Adipose tissue (tissue), 3 donors: ENCODE data around the gene TRIM38. TPM values are rescaled to one million over a fixed set of nuclear protein-coding genes. Genes with fewer than 3 reads are reported as not detected.

ENCODE experiments used
- H3K27ac ChIP-seq: one replicate; pipeline ENCODE4 v1.5.1; 2013; ENCODE audit warnings: low read depth, low read length
- WGBS, 3 donors: extraction: QIAGEN DNeasy Blood & Tissue Kit; methylation state at CpG; one replicate each; pipeline ENCODE4 v1.1.7; 2013; 5-methylcytosine and 5-hydroxymethylcytosine counted together
- polyA plus RNA-seq, 3 donors: library from polyadenylated mRNA; stranded (reverse); fragments of 200-250 nt; gene quantifications; one replicate each; pipeline ENCODE4 v1.2.3, GENCODE V29; 2013
- donor health status: healthy with polysubstance abuse.
- donor health status: Bipolar disorder and iron deficiency.
- donor health status: healthy.

Gene TRIM38
- polyA plus RNA-seq, 3 donors, result 1.5 to 9.6 (median 3.2) TPM

DNA sequence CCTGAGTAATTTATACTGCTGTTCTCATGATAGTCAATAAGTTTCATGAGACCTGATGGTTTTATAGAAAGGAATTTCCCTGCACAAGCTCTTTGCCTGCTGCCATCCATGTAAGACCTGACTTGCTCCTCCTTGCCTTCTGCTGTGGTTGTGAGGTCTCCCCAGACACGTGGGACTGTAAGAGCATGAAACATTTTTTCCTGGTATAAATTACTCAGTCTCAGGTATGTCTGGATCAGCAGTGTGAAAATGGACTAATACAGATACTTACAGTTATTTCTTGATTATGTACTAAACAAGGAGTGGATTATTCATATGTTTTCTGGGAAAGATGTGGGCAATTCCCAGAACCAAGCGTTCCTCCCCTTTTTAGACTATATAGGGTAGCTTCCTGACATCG, 1.9 kb upstream of the TRIM38 start:
- 89 to 93% (median 90%) methylated on average over 3 of the region's 3 CpGs for WGBS, 3 donors
- H3K27ac ChIP-seq, result no peak overlapping the region

DNA sequence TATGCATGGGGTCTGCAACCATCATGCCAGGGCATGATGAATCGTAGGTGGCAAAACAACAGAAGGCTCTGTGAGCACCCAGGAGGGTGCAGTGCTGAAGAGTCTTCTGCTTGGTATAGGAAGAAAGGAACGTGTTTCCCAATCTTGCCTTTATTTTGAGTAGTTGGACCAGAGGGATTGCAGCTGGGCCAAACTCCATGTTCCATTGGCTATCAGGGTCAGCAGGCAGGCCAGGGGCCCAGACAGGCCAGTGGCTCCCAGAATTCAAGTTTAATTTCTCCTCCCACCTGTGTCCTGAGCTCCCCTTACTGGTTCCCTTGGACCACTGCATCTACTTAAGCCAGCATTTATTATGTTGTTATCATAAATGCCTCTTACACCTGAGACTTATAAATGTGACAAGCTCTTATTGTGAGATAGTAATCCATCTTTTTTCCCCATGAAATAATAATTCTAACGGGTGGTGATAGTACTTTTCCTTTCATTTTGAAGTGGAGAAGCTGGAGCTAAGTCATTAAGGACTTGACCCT, 918 bp upstream of the TRIM38 start:
- no peak overlapping the region for H3K27ac ChIP-seq
- 52 to 75% (median 60%) methylated on average over 3 of the region's 3 CpGs for WGBS, 3 donors

DNA sequence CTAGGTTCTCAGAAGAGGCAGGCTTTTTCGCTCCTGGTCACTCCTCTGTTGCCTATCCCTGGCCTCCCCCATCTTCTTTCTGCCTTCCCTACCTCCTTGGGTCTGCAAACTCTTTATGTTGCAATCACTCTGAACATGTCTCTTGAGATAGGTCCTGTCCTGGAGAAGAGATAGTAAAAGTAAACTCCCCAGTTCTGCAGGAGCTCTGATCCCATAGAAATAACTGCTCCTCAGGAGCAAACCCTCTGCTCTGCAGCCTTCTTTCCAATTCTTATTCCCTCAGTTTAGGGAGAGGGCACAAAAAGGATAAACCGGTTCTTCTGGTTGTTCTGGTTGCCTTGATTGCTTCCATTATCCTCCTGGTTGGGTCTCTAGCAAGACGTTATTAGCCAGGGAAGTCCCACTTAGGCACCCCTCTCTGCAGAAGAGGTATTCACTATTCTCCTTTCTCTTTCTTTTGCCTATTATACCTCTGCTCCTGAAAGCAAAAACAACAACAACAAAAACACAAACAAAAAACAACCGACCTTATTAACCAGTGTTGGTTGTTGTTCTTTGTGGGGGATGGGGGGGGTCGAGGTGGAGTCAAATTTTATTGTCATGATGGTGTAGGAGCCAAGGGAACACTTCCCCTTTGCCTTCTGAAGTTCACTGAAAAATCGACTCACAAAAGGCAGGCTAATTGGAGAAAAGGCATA, 973 bp downstream of the TRIM38 start:
- peak overlapping the region; percentile 8 for H3K27ac ChIP-seq
- 4 to 10% (median 9%) methylated on average over 6 of the region's 6 CpGs for WGBS, 3 donors

DNA sequence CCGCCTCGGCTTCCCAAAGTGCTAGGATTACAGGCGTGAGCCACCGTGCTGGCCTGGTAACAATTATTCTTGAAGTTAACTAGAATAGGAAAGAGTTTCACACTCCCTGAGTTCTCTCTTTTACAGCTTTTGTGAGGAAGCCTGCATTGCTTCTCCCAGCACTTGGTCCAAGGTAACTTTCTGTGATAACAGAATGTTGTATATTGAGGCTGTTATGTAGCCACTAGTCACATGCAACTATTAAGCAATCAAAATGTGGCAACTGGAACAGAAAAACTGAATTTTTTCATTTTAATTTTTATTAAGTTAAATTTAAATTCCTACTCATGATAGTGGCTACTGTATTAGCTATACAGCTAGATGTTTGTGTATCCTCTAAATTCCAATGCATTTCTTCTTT, 2.5 kb downstream of the TRIM38 start:
- 67 to 97% (median 77%) methylated on average over 4 of the region's 4 CpGs for WGBS, 3 donors
- H3K27ac ChIP-seq, result no peak overlapping the region

DNA sequence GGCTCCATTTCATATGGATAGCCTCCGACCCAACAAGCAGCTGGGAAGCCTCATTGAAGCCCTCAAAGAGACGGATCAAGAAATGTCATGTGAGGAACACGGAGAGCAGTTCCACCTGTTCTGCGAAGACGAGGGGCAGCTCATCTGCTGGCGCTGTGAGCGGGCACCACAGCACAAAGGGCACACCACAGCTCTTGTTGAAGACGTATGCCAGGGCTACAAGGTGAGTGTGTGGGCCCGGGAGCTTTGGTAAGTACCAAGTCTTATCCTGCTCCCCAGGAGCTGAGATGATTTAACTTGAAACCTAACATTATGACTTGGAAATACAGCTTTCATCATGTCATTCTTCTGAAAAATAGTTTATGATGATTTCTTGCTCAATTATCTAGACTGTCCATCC, 4.1 kb downstream of the TRIM38 start:
- H3K27ac ChIP-seq, result no peak overlapping the region
- 96 to 97% (median 96%) methylated on average over 9 of the region's 9 CpGs for WGBS, 3 donors

DNA sequence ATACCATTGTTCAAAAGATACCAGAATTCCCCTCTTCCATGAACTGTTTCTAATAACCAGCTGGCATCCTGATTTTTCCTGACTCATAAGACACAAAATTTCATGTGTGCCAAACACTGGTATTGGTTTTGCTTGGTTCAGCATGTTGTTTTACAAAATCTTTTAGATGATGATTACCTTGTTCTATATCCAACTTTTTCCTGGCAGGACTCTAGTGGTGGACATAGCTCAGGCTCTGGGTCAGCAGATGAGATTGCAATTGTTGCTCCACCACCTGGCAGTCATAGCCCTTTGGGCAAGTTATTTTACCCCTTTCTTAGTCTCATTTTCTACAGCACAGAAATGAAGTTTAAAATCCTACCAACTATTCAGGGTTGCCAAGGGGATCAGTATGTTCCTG, 6.2 kb downstream of the TRIM38 start:
- H3K27ac ChIP-seq, result no peak overlapping the region

DNA sequence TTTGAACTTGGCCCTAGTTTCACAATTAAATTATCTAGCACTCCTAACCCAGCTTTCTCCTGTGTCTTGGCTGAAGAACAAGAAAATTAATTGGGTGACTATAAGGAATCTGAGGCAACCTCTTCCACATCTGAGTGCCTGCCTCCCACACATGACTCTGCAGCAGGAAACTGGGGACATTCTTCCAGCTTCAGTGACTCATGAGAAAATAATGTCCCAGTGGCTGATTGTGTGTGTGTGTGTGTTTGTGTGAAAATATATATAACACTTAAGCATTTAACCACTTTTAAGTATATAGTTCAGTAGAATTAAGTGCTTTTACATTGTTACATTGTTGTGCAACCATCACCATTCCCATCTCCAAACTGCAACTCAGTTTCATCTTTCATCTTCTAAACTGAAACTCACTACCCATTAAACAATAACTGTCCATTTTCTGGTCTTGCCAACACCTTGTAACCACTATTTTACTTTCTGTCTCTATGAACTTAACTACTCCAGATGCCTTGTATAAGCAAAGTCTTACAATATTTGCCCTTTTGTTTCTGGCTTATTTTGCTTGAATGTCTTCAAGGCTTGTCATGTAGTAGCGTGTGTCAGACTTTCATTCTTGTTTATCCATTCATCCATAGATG, 8.7 kb downstream of the TRIM38 start:
- WGBS, 3 donors, result 97 to 100% (median 100%) methylated on average over 1 of the region's 1 CpG
- no peak overlapping the region for H3K27ac ChIP-seq

DNA sequence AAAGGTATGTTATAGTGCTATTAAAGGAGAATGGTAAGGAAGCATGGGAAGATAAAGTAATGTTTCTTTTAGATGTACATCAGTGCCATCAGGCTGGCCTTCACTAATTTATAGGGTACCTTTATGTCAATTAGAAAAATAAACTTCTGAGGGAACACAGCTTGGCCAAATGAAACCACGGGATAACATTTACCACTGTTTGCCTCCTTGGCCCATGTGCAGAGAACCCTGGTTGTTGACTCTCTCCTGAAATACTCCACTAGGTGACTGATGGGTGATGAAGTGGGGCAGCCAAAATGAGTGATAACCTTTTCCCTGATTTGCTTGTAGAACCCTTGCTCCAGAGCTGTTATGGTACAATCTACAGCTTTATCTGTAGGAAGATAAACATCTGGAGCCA, 9.5 kb downstream of the TRIM38 start:
- WGBS, 3 donors, result 85 to 95% (median 91%) methylated on average over 1 of the region's 1 CpG
- no peak overlapping the region for H3K27ac ChIP-seq

DNA sequence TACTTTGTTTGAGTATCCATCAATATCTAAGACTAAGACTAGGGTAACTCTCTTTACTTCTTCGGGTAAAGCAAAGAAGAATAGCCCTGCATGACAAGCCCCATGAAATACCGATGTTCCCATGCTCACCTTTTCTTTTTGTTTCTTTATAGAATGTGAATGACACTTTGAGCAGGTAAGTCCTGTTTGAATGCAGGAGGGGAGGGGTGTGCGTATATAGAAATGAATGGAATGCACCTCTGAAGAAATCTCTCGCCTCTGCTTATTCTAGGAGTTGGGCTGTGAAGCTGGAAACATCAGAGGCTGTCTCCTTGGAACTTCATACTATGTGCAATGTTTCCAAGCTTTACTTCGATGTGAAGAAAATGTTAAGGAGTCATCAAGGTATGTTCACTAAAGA, 10.3 kb downstream of the TRIM38 start:
- 91 to 94% (median 94%) methylated on average over 5 of the region's 5 CpGs for WGBS, 3 donors

DNA sequence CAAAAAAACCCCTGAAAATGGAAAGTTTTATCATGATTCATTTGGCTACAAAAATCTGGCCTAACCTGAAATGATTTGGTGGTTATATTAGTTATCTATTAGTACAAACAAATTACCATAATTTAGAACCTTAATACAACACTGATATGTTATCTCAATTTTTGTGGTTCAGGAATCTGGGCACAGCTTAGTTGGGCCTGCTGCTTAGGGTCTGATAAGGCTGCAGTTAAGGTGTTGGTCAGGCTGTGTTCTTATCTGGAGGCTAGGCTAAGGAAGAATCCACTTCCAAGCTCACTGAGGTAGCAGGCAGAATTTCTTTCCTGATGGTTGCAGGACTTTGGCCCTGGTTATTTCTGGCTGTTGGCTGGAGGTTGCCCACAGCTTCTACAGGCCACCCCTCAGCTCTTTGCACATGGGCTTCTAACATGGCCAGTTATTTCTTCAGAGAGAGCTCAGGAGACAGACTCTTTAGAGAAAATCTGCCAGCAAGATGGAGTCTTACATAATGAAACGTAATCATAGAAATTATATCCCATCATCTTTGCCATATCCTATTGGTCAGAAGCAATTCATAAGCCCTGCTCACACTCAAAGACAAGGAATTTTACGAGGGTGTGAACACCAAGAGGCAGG, 11.4 kb downstream of the TRIM38 start:
- 90 to 95% (median 92%) methylated on average over 2 of the region's 2 CpGs for WGBS, 3 donors
- no peak overlapping the region for H3K27ac ChIP-seq

More for the DNA sequence above, 10.3 kb downstream of the TRIM38 start:
- H3K27ac ChIP-seq, result no peak overlapping the region

DNA sequence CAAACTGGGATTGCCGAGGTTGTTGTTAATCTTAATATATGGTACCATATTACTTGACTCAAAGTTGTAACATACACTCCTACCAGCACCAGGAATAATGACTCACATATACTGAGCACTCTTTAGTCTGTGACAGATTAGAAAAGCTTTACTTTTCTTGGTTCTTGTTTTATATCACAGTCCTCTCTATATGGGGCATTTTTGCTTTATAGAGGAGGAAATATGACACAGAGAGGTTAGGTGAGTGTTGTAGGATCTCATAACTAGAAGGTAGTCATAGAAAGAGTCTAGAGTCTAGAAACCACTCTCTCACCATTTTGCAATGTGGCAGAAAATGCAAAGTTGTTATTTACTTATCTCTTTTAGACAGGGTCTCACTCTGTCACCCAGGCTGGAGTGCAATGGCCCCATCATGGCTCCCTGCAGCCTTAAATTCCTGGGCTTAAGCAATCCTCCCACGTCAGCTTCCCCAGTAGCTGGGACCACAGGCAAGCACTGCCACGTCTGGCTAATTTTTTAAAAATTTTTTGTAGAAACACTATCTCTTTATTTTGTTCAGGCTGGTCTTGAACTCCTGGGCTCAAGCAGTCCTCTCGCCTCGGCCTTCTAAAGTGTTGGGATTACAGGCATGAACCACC, 13.4 kb downstream of the TRIM38 start:
- 88 to 93% (median 89%) methylated on average over 5 of the region's 5 CpGs for WGBS, 3 donors
- H3K27ac ChIP-seq, result no peak overlapping the region

DNA sequence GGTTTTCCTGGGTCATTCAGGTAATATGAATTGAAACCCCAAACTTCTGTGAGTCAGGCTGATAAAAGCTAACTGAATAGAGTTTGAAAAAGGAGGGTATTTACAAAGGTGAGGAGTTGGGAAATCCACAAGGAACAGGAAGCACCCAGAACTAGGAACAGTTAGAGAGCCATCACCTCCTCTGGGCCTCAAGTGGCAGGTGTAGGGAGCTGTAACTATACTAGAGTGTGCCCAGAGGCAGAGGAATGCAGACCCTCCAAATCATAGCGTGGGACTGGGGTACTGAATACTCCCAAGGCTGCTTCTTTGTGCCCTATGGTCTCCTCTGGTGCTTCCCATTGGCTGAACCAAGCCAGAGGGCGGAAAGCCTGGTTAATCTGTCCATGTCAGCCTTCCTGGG, 18.3 kb downstream of the TRIM38 start:
- 88 to 96% (median 95%) methylated on average over 2 of the region's 2 CpGs for WGBS, 3 donors
- no peak overlapping the region for H3K27ac ChIP-seq

DNA sequence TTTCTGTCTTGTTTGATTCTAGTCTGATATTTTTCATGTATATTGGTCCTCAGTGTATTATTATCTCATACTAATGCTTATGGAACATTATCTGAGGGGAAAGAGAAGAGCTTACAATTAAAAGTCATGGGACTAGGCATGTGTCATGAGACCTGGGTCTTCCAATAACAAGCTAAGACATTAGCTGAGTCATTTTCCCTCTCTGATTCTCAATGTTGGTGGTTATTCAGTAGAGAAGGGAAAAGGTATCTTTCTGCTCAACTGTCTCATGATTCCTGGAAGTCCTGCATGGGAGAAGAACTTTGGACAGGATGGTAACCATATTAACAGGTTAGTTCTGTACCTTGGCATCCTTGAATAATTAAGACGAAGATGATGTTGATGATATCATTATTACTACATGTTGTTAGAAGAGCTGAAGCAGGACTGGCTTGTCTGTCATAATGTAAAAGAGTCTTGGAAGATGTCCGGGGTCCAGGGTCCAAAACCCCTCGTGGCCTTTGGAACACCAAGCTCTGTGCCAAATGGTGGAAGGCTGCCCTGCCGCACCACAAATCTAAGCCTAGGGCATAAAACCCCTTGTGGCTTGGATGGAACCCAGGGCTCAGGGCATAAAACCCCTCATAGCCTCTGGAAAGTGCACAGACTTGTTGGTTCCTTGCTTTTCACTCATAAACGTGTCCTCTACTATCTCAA, 19.1 kb downstream of the TRIM38 start:
- no peak overlapping the region for H3K27ac ChIP-seq
- 94 to 97% (median 94%) methylated on average over 5 of the region's 5 CpGs for WGBS, 3 donors

DNA sequence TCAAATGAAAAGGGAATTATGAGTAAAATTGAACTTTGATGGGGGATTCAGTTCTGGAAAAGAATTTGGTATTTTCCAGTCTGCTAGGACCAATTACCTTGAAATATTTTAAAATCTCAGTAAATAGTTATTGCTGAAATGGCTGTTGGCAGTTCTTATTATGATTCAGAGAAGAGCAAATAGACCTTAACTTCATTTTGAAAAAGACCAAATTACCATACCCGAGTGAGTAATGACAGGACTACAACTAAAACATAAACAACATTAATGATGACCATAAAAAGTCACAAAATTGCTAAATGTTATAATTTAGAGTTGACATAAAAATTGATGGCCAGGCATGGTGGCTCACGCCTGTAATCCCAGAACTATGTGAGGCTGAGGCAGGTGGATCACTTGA, 21.7 kb downstream of the TRIM38 start:
- H3K27ac ChIP-seq, result no peak overlapping the region

DNA sequence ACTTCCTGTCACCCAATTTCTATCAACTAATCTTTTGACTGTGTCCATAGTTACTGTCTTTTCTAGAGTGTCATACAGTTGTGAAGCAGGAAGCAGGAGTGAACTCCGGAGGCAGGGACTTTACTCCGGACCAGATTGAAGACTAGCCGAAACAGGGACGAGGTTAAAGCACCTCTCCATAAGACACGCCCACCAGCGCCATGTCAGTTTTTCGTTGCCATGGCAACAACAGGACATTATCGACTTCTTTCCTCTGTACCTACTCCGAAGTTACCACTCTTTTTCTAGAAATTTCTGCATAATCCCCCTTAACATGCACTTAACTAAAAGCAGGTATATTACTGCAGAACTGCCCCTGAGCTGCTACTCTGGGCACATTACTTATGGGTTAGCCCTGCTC, 25.2 kb downstream of the TRIM38 start:
- 84 to 89% (median 87%) methylated on average over 9 of the region's 9 CpGs for WGBS, 3 donors
- no peak overlapping the region for H3K27ac ChIP-seq

More for the DNA sequence above, 21.7 kb downstream of the TRIM38 start:
- WGBS, 3 donors, result 84 to 93% (median 84%) methylated on average over 2 of the region's 2 CpGs

DNA sequence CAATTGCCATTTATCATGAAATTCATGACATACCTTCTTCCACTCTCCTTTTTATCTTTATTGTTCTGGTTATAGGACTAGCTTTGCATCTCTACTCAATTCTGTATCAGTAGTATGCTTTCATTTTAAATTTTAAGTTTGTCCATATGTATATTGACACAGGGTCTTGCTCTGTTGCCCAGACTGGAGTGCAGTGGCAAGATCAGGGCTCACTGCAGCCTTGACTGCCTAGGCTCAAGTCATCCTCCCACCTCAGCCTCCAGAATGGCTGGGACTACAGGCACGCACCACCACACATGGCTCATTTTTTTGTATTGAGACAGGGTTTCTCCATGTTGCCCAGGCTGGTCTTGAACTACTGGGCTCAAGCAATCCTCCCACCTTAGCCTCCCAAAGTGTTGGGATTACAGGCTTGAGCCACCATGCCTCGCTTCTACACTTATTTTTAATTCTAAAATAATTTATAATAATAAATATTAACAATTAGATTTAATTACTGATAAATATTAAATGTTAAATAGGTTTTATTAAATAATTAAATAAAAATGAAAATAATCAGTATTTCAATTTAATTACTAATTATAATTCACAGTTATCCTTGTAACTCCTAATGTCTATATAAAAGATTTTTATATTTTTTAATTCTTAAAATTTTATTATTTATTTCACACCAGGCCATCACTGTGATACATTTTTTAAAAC, 27.7 kb downstream of the TRIM38 start:
- no peak overlapping the region for H3K27ac ChIP-seq
- WGBS, 3 donors, result 93 to 100% (median 95%) methylated on average over 2 of the region's 2 CpGs

DNA sequence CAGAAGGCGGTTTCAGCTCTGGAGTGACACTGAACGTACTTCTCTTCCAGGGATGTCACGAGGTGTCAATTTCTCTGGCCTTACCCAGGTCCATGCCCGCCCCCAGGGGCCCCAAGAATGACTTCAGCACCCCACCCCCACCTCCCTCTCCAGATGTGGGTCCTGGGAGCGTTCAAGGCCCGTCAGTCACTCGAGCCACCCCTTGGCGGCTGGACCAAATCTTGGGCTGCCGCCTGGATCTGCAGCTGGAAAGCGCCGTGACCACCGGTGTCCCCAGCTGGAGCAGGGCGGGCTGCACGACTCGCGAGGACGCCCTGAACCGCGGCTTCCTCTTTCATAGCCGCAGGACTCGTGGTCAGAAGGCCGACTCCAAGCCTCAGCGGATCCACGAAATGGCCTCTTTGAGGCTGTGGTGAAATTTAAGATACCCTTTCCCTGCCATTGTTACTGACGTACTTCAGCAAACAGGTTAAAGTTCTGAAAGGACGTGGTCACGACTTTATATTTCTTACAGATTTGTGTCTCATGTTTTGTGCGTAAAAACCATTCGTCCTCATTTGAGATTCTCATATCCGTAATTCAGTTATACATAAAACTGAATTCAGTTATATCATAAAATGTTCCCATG, 29.3 kb downstream of the TRIM38 start:
- H3K27ac ChIP-seq, result peak overlapping the region; percentile 85
- WGBS, 3 donors, result 2 to 3% (median 2%) methylated on average over 30 of the region's 30 CpGs
